GM12891 (cell line): ENCODE measurements around the gene BRK1.

Experiments
- POLR2A ChIP-seq: IDR thresholded peaks from 2 replicates; pipeline ENCODE4 v1.6.1; 2011; ENCODE audit warnings: low read depth, low read length, control low read depth
- POLR2AphosphoS5 ChIP-seq: IDR thresholded peaks from 2 replicates; pipeline ENCODE4 v1.6.1; 2011; ENCODE audit warnings: low read depth, low read length, control low read depth
- TAF1 ChIP-seq: IDR thresholded peaks from 2 replicates; pipeline ENCODE4 v1.6.1; 2011; ENCODE audit warnings: low read depth, low read length, control low read depth

DNA sequence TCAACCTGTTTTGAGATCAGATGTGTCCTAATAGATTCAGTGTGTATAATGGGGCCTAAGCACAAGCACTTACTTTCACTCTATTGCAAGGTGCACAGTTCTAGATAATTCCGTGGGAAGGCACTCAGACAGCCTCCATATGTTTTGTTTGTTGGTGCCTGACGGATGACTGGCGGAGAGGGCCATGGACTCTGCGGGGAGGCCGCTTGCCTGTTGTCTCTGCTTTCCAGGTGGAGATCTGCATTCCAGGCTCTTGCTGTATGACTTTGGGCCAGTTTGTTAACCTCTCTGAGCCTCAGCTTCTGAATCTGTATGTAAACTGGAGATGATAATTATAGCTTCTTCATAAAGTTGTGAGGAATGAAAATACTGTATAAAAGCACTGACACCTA lies 50.7 kb downstream of the BRK1 start:
- no peak for TF ChIP-seq POLR2AphosphoS5
- TF ChIP-seq POLR2A: no peak
- no peak for TF ChIP-seq TAF1
